Measurements from ENCODE around the gene EIF2B2.

DNA sequence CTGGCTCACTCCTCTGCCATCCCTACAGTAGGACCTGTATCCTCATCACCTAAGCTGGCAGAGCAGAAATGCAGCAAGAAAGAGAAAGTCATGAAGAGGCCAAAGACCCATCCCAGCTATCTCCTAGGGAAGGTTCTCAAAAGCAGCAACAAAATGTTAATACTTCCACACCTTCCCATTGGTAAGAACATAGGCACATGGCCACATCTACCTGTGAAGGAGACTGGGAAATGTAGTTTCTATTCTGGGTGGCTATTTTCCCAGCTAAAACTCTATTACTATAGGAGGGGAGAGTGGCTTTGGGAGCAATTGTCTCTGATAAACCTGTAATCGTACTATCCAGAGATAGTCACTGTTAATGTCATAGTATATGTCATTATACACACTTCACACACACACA lies 13.7 kb upstream of the EIF2B2 start:
- TF ChIP-seq POLR2AphosphoS5 (IDR thresholded peaks at IDR 0.05; ENCODE audit: low read depth, low read length), result no peak
- TF ChIP-seq POLR2A (IDR thresholded peaks at IDR 0.05; ENCODE audit: low read depth, low read length), result no peak
- TF ChIP-seq PAX5 (IDR thresholded peaks at IDR 0.05; ENCODE audit: insufficient read depth, low read length, severe bottlenecking), result no peak
- no peak for TF ChIP-seq TAF1 (IDR thresholded peaks at IDR 0.05; ENCODE audit: low read depth, low read length)
- TF ChIP-seq POU2F2 (IDR thresholded peaks at IDR 0.05; ENCODE audit: low read depth, low read length), result no peak
